Spleen (tissue), 7 donors: Measurements from ENCODE around the gene TENT5C.

Source experiments
- CTCF ChIP-seq, 11 experiments: fragments of 200-600 bp in 7 of 11; fragments of 450-650 bp in 4 of 11; sonication (generic) in 4 of 11; IDR thresholded peaks in 8 of 11; conservative IDR thresholded peaks in 3 of 11; 1 replicate in 7 of 11; 2 replicates in 4 of 11; pipeline versions ENCODE4 v1.4.0 to v1.8.0; 2016 to 2021; ENCODE audit warnings: antibody characterized with exemption in 11 of 11, inconsistent platforms in 4 of 11, mild to moderate bottlenecking in 1 of 11
- POLR2A ChIP-seq, 3 donors: fragments of 450-650 bp; IDR thresholded peaks; one replicate each; pipeline ENCODE4 v1.5.1; 2017; ENCODE audit warnings: antibody characterized with exemption in 3 of 3, mild to moderate bottlenecking in 1 of 3
- POLR2AphosphoS5 ChIP-seq, 3 donors: sonication (generic); formaldehyde crosslinking; IDR thresholded peaks; one replicate each; pipeline ENCODE4 v1.5.1; 2017; ENCODE audit warnings: antibody characterized with exemption in 3 of 3
- donor health status: DM: no; HTN: no; CAD: no; lungs with moderate emphysema.
- donor health status: DM: no; HTN: no; CAD: no.
- donor health status: DM: no; HTN: no; CAD: no.

- no peak for TF ChIP-seq CTCF (IDR thresholded peaks at IDR 0.05 in 8 of 11, conservative IDR thresholded peaks at IDR 0.05 in 3 of 11)
- TF ChIP-seq POLR2A (IDR thresholded peaks at IDR 0.05), result no peak
- no peak for TF ChIP-seq POLR2AphosphoS5 (IDR thresholded peaks at IDR 0.05)
Measured at GRCh38 chr1:117646007-117646811, 40.4 kb downstream of the TENT5C start.
